ENCODE data around the gene VPS54.
A peak's percentile ranks its signal among the peaks of the same experiment; 100 is the strongest.

The VPS54 gene

GRCh38 chr2:64019083-64019974 is at the start of gene VPS54:
TSS of gene VPS54 (minus strand) at chr2:64019428. CDS start at chr2:63983999, 35,429 bp downstream.
- Histone ChIP-seq H3K4me3 (ENCODE audit: insufficient read depth, low read length, poor library complexity, severe bottlenecking) (peak within 1 kb of the TSS; percentile 62), H3K9ac (ENCODE audit: low read length) (peak within 1 kb of the TSS; percentile 60), H3K36me3 (ENCODE audit: low read length) (no peaks in the 10 kb centered on the region), H3K9me2 (replicated peaks; ENCODE audit: insufficient read depth, low read length) (no peaks in the 10 kb centered on the region), H3K9me3 (ENCODE audit: insufficient read depth, low read length) (no peaks in the 10 kb centered on the region), H3K79me2 (ENCODE audit: insufficient read depth, low read length) (no peaks in the 10 kb centered on the region), H3K4me2 (ENCODE audit: low read depth, low read length, poor library complexity, severe bottlenecking) (peak within 1 kb of the TSS; percentile 97), H3K27ac (ENCODE audit: low read depth, low read length) (no peak within 1 kb of the TSS), H3K27me3 (ENCODE audit: low read length) (no peaks in the 10 kb centered on the region), H2AFZ (ENCODE audit: low read depth, low read length, severe bottlenecking) (peak within 1 kb of the TSS; percentile 100), H4K20me1 (ENCODE audit: low read depth, low read length) (no peaks in the 10 kb centered on the region), H3F3A (ENCODE audit: insufficient read depth) (peaks cover 14% of the 10 kb centered on the region)
- TF ChIP-seq, protein P1, sequence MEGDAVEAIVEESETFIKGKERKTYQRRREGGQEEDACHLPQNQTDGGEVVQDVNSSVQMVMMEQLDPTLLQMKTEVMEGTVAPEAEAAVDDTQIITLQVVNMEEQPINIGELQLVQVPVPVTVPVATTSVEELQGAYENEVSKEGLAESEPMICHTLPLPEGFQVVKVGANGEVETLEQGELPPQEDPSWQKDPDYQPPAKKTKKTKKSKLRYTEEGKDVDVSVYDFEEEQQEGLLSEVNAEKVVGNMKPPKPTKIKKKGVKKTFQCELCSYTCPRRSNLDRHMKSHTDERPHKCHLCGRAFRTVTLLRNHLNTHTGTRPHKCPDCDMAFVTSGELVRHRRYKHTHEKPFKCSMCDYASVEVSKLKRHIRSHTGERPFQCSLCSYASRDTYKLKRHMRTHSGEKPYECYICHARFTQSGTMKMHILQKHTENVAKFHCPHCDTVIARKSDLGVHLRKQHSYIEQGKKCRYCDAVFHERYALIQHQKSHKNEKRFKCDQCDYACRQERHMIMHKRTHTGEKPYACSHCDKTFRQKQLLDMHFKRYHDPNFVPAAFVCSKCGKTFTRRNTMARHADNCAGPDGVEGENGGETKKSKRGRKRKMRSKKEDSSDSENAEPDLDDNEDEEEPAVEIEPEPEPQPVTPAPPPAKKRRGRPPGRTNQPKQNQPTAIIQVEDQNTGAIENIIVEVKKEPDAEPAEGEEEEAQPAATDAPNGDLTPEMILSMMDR (IDR thresholded peaks at IDR 0.05; ENCODE audit: insufficient read depth, low read length, poor library complexity, severe bottlenecking): no peak
- no peak for TF ChIP-seq EZH2phosphoT487 (conservative IDR thresholded peaks at IDR 0.05; ENCODE audit: low read length)

GRCh38 chr2:64067326-64067725 is 48.1 kb upstream of the VPS54 start:
- no peaks in the 10 kb centered on the region for H4K20me1 ChIP-seq (ENCODE audit: low read depth, low read length)
- H3K4me2 ChIP-seq (ENCODE audit: low read depth, low read length, poor library complexity, severe bottlenecking): no peak overlapping the region
- no peaks in the 10 kb centered on the region for H3K9me2 ChIP-seq (replicated peaks; ENCODE audit: insufficient read depth, low read length)
- no peak for TF ChIP-seq EZH2phosphoT487 (conservative IDR thresholded peaks at IDR 0.05; ENCODE audit: low read length)
- TF ChIP-seq, protein P1 (IDR thresholded peaks at IDR 0.05; ENCODE audit: insufficient read depth, low read length, poor library complexity, severe bottlenecking): no peak
- peaks cover 32% of the 10 kb centered on the region for H3F3A ChIP-seq (ENCODE audit: insufficient read depth)
- no peak overlapping the region for H3K9ac ChIP-seq (ENCODE audit: low read length)
- no peak overlapping the region for H3K27ac ChIP-seq (ENCODE audit: low read depth, low read length)
- no peak overlapping the region for H3K4me3 ChIP-seq (ENCODE audit: insufficient read depth, low read length, poor library complexity, severe bottlenecking)
- no peaks in the 10 kb centered on the region for H3K36me3 ChIP-seq (ENCODE audit: low read length)
- no peak overlapping the region for H2AFZ ChIP-seq (ENCODE audit: low read depth, low read length, severe bottlenecking)
- no peaks in the 10 kb centered on the region for H3K27me3 ChIP-seq (ENCODE audit: low read length)
- H3K79me2 ChIP-seq (ENCODE audit: insufficient read depth, low read length): no peaks in the 10 kb centered on the region
- no peaks in the 10 kb centered on the region for H3K9me3 ChIP-seq (ENCODE audit: insufficient read depth, low read length)

GRCh38 chr2:64065516-64065915 is 46.3 kb upstream of the VPS54 start:
- no peaks in the 10 kb centered on the region for H3K9me2 ChIP-seq (replicated peaks; ENCODE audit: insufficient read depth, low read length)
- H3K27me3 ChIP-seq (ENCODE audit: low read length): no peaks in the 10 kb centered on the region
- no peak overlapping the region for H2AFZ ChIP-seq (ENCODE audit: low read depth, low read length, severe bottlenecking)
- H3K79me2 ChIP-seq (ENCODE audit: insufficient read depth, low read length): no peaks in the 10 kb centered on the region
- TF ChIP-seq, protein P1 (IDR thresholded peaks at IDR 0.05; ENCODE audit: insufficient read depth, low read length, poor library complexity, severe bottlenecking): no peak
- no peak for TF ChIP-seq EZH2phosphoT487 (conservative IDR thresholded peaks at IDR 0.05; ENCODE audit: low read length)
- H3F3A ChIP-seq (ENCODE audit: insufficient read depth): peaks cover 37% of the 10 kb centered on the region
- no peaks in the 10 kb centered on the region for H3K9me3 ChIP-seq (ENCODE audit: insufficient read depth, low read length)
- no peak overlapping the region for H3K4me3 ChIP-seq (ENCODE audit: insufficient read depth, low read length, poor library complexity, severe bottlenecking)
- H4K20me1 ChIP-seq (ENCODE audit: low read depth, low read length): no peaks in the 10 kb centered on the region
- no peak overlapping the region for H3K4me2 ChIP-seq (ENCODE audit: low read depth, low read length, poor library complexity, severe bottlenecking)
- no peak overlapping the region for H3K9ac ChIP-seq (ENCODE audit: low read length)
- H3K36me3 ChIP-seq (ENCODE audit: low read length): no peaks in the 10 kb centered on the region
- peak overlapping the region; percentile 8; the same call in 1 of the 2 replicates for H3K27ac ChIP-seq (ENCODE audit: low read depth, low read length)

Measured in SU-DHL-6 (cell line).